Raji (cell line): ENCODE data around the gene SCYL2.

Source experiments
- POLR2A ChIP-seq: IDR thresholded peaks from 2 replicates; pipeline ENCODE4 v1.6.1; 2011; ENCODE audit warnings: low read depth, low read length, control low read depth; ENCODE audit not compliant: insufficient read depth

Gene SCYL2

GRCh38 chr12:100356644-100357223 is 89.8 kb downstream of the SCYL2 start, which contains the start of gene SLC17A8:
Gene SLC17A8, plus strand, starts transcription at chr12:100357074. Its CDS starts 318 bp downstream, at chr12:100357392.
- TF ChIP-seq POLR2A = no peak

DNA sequence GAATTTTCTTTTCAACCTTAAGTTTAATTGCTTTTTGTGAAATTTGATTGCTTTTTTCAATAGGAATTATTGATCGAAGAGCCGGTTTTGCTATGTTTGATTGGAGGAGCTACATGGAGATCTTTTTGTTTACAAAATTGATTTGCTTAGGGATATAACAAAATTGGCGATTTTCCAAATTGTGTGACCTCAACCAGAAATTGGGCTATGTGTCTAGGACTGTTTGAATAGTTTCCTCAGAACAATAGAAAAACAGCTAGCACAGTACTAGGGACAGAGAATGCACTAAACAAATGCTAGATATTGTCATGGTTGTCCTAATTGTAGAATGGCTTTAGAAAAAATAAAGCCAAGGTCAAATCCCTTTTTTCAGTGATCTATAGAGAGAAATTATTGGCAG is 92.3 kb downstream of the SCYL2 start:
- no peak for TF ChIP-seq POLR2A

DNA sequence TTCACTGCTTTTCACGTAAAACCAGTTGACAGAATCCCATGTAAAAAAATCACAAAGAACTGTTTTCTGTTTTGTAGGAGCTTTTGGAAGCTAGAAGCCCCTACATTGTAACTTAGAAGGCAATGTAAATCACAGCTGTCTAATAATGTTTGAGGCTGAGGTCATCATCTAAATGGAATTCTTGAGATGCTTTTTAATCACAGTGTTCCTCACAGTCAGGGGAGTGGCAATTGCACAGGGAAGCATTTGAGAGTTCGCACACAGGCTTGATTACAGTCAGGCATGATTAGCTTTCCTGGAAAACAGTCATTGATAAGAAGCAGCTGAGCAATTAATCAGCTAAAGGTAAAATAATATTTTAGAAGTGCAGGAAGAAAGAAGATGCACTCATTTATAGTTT is 92.8 kb downstream of the SCYL2 start:
- TF ChIP-seq POLR2A = no peak

DNA sequence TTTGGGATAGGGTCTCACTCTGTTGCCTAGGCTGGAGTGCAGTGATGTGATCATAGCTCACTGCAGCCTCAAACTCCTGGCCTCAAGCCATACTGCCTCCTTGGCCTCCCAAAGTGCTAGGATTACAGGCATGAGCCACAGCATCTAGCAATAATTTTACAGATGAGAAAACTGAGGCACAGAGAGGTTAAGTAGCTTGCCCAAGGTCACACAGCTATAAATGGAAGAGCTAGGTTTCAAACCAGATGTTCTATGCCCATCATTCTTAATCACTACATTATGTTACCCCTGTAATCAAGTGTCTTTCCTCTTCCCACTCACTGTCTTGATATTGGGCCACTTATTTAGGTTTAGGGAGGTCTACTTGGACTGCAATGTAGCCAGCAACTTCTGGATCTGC is 93.5 kb downstream of the SCYL2 start:
- no peak for TF ChIP-seq POLR2A

- no peak for TF ChIP-seq POLR2A
Observed at GRCh38 chr12:100364324-100364723, 97.3 kb downstream of the SCYL2 start.

DNA sequence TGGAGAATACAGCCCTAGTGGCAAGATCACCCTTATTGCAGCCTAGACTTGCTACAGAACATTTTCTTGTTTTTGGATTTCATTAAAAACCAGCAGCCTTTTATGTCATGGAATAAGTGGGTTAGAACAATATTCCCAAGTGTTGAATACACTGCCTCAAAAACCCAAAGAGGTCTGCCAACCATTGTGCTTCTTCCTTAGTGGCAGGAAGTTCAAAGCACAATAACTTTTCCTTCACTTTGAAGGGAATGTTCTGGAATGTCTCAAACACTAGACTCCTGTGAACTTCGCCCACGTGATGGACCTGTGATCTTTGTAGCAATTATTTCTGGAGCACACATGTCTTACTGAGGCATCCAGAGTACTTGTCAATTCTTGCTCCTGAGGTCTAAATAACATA is 98.4 kb downstream of the SCYL2 start:
- TF ChIP-seq POLR2A = no peak

GRCh38 chr12:100368066-100368465 is 101.1 kb downstream of the SCYL2 start:
- no peak for TF ChIP-seq POLR2A

GRCh38 chr12:100371146-100371545 is 104.2 kb downstream of the SCYL2 start:
- no peak for TF ChIP-seq POLR2A

DNA sequence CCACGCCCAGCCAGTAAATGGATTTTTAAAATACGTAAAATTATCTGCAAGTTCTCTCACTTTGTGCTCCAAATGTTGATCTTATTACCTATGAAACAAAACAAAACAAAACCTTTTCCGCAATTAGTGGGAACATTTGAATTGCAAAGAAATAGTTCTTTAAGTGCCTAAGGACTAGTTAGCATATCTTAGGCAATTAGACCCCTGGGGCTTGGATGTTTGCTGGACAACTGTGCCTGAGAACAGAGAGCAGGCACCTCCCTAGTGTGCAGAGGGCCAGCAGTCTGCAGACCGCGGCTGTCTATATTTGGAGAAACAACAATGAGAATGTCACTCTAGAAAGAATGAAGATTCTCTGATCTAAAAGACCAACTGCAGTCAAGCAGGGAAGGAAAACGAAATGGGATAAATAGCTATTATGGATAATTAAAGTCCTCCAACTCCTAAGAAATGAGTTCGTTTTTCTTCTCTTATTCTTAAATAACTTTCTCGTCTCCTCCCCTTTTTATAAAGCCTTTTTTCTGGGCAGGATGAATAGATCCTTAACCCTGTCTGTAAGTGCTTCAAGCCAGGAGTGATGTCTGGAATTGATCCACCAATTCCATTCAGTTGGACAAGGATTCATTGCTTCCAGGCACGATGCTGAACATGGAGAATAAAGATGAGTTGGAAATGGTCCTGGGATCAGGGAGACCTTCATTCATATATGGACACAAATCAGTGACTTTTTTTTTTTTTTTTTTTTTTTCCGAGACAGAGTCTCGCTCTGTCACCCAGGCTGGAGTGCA is 106.1 kb downstream of the SCYL2 start:
- TF ChIP-seq POLR2A = no peak

DNA sequence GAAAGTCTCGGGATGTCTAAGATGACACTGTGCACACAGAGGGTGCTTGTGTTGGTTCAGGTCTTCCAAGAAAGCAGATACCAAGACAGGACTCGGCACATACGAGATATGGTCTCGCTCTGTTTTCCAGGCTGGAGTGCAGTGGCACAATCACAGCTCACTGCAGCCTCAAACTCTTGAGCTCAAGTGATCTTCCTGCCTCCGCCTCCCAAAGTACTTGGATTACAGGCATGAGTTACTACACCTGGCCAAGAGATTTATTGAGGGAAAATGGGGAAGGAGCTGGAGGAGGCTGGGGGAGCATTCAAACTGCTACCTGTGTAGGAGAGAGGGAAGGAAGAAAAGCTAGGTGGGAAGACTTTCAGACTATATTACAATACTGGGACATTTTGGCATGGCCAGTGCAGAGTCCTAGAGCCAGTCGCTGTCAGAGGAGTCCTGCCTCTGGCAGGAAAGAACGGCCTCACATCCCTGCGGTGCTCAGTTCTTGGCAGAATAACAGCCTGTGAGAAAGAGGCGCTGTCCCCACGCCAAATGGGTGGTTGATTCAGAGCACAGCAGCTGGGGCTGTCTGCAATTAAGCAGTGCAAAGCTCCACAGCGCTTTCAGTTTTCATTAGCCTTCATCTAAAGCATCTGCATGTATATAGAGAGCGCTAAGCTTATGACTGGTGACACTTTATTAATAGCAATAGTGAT is 108.2 kb downstream of the SCYL2 start:
- no peak for TF ChIP-seq POLR2A

DNA sequence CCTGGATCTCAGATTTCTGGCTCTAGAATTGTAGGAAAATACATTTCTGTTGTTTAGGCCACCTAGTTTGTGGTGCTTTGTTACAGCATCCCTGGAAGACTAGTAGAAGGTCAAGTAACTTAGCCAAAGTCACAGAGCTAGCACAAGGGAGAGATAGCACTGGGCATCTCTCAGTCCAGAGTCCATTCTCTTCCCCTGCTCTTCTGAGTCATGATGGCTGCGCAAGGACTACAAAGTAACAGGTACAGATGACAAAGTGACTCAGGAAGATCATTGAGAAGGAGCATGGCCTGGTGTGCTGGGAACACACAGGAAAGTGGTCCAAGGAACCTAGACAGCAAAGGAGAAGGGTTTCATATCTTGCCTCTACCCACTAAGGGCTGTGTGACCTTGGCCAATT is 109.2 kb downstream of the SCYL2 start:
- TF ChIP-seq POLR2A = no peak

DNA sequence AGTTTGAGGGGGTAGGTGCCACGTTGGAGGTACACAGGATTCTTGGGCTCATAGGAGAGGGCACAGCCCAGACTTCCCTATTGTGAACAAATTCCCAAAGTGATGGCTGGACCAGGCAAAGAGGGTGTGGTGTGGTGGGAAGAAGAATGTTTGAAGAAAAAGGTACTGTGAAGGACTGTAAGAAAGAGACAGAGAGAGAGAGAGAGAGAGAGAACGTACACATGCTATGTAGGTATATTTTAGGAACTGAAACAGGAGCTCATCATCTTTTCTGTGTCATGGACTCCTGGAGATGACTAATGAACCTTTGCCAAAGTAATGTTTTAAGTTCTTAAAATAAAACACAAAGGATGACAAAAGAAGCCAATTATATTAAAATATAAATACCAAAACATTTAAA is 114.4 kb downstream of the SCYL2 start:
- TF ChIP-seq POLR2A = no peak

GRCh38 chr12:100382338-100382737 is 115.4 kb downstream of the SCYL2 start:
- no peak for TF ChIP-seq POLR2A

DNA sequence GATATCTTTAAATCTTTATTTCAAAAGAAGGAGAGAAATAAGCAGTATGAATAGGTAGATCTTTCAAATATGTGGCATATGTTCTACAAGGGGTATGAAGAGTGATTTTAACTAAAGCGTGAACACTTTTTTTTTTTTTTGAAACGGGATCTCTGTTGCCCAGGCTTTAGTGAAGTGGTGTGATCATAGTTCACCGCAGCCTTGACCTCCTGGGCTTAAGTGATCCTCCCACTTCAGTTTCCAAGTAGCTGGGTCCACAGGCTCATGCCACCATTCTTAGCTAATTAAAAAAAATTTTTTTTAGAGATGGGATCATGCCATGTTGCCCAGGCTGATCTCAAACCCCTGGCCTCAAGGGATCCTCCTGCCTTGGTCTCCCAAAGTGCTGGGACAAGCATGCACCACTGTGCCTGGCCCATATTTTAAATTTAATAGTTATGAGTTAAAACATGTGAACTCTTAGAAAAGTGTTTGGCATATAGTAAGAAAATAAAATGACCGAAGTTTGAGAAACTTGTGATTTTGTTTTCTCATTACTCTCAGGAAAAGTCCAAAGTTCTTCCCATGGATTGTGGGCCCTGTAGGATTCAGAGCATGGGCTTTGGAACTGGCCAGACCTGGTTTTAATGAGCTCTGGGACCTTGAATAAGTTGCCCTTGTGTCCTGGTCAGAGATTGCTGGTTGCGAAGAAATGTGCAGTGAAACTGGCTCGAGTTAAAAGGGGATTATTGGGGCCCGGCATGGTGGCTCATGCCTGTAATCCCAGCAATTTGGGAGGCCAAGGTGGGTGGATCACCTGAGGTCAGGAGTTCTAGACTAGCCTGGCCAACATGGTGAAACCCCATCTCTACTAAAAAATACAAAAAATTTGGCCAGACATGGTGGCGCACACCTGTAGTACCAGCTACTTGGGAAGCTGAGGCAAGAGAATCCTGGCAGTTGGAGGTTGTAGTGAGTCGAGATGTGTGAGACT is 116.9 kb downstream of the SCYL2 start:
- TF ChIP-seq POLR2A = no peak

DNA sequence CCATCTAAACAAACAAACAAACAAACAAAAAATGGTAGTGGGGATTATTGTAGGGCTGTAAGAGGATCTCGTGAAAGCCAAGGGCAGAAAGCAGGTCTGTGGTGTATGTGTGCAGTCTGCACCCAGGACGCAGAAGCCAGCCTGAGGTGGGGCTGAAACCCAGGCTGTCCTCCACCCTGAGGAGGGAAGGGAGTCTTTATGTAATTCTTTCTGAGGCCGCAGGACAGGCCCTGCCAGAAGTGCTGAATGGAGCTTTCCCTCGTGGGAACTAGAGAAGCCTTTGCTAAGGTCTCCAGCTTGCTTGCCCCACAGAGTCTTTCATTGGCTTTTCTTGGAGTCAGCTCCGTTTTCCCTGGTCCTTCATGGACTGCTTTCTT is 117.6 kb downstream of the SCYL2 start:
- TF ChIP-seq POLR2A = no peak
